ENCODE data around the gene STAT1. TPM values are rescaled to one million over a fixed set of nuclear protein-coding genes. Genes with fewer than 3 reads are reported as not detected.
"Not testable (repeated sequence)": the region's sequence is repeated elsewhere in the genome, so short reads cannot be mapped to it uniquely, and the experiment has no call there.

STAT1 gene
- polyA plus RNA-seq, 3 donors from 2014 or later: 79.4 to 121 (median 99.4) TPM

- no peak for DNase-seq
- peaks cover under 1 to 19% of the 10 kb centered on the region in 2 donors for H3K4me1 Mint-ChIP-seq
- no peaks in the 10 kb centered on the region for H3K9me3 Mint-ChIP-seq
- H3K27ac Mint-ChIP-seq: peak overlapping the region in 4 of 6 donors; percentile 26 to 69 (median 43)
- H3K36me3 Mint-ChIP-seq: peaks cover 21 to 57% (median 28%) of the 10 kb centered on the region in 3 donors
- H3K27me3 Mint-ChIP-seq (ENCODE audit: low read depth in 3 of 3): no peaks in the 10 kb centered on the region
- no peak overlapping the region for H3K4me3 Mint-ChIP-seq
Measured at GRCh38 chr2:190970160-190970559, 43.8 kb downstream of the STAT1 start.

GRCh38 chr2:190968522-190968921 lies 45.4 kb downstream of the STAT1 start:
- peak overlapping the region in 4 of 6 donors; percentile 53 to 64 (median 59) for H3K27ac Mint-ChIP-seq
- no peak for DNase-seq
- no peaks in the 10 kb centered on the region for H3K27me3 Mint-ChIP-seq (ENCODE audit: low read depth in 3 of 3)
- H3K4me1 Mint-ChIP-seq: peaks cover 12 to 35% of the 10 kb centered on the region in 2 donors
- peaks cover 12 to 45% (median 23%) of the 10 kb centered on the region in 3 donors for H3K36me3 Mint-ChIP-seq
- H3K9me3 Mint-ChIP-seq: no peaks in the 10 kb centered on the region
- no peak overlapping the region for H3K4me3 Mint-ChIP-seq

- H3K9me3 Mint-ChIP-seq: no peaks in the 10 kb centered on the region
- no peaks in the 10 kb centered on the region for H3K27me3 Mint-ChIP-seq (ENCODE audit: low read depth in 3 of 3)
- no peak overlapping the region for H3K4me3 Mint-ChIP-seq
- H3K27ac Mint-ChIP-seq: peak overlapping the region in 4 of 6 donors; percentile 16 to 61 (median 51)
- H3K36me3 Mint-ChIP-seq: peaks cover 16 to 46% (median 31%) of the 10 kb centered on the region in 3 donors
- DNase-seq: no peak
- H3K4me1 Mint-ChIP-seq: peaks cover 16 to 53% of the 10 kb centered on the region in 2 donors
Measured at GRCh38 chr2:190965580-190966222, 48.3 kb downstream of the STAT1 start.

- peak in 1 of 3 donors; percentile 16 for DNase-seq
- Mint-ChIP-seq H3K27me3 (ENCODE audit: low read depth in 3 of 3) (no peaks in the 10 kb centered on the region), H3K36me3 (peaks cover 12 to 32% (median 21%) of the 10 kb centered on the region in 3 donors), H3K4me1 (peaks cover 16 to 58% of the 10 kb centered on the region in 2 donors), H3K27ac (peak overlapping the region; percentile 51 to 86 (median 79)), H3K9me3 (no peaks in the 10 kb centered on the region), H3K4me3 (peak overlapping the region in 2 of 5 donors; percentile 9 to 10)
Measured at GRCh38 chr2:190964170-190964795, 49.7 kb downstream of the STAT1 start.

- peaks cover 12 to 26% (median 18%) of the 10 kb centered on the region in 3 donors for H3K36me3 Mint-ChIP-seq
- no peak for DNase-seq
- H3K4me1 Mint-ChIP-seq: peaks cover 16 to 65% of the 10 kb centered on the region in 2 donors
- H3K4me3 Mint-ChIP-seq: no peak overlapping the region
- H3K9me3 Mint-ChIP-seq: no peaks in the 10 kb centered on the region
- peak overlapping the region in 5 of 6 donors; percentile 31 to 80 (median 62) for H3K27ac Mint-ChIP-seq
- H3K27me3 Mint-ChIP-seq (ENCODE audit: low read depth in 3 of 3): no peaks in the 10 kb centered on the region
Measured at GRCh38 chr2:190963088-190963487, 50.9 kb downstream of the STAT1 start.

- Mint-ChIP-seq H3K9me3 (no peaks in the 10 kb centered on the region), H3K36me3 (peaks cover 12 to 24% (median 18%) of the 10 kb centered on the region in 3 donors), H3K4me3 (no peak overlapping the region), H3K4me1 (peaks cover 16 to 66% of the 10 kb centered on the region in 2 donors), H3K27me3 (ENCODE audit: low read depth in 3 of 3) (no peaks in the 10 kb centered on the region), H3K27ac (peak overlapping the region; percentile 27 to 70 (median 64))
- DNase-seq: no peak
Measured at GRCh38 chr2:190961918-190962487, 52.0 kb downstream of the STAT1 start.

- Mint-ChIP-seq H3K4me1 (peaks cover 22 to 75% of the 10 kb centered on the region in 2 donors), H3K36me3 (peaks cover 19 to 26% (median 24%) of the 10 kb centered on the region in 3 donors), H3K27ac (peak overlapping the region in 4 of 6 donors; percentile 17 to 58 (median 48))
- not testable (repeated sequence) for H3K9me3 Mint-ChIP-seq; H3K27me3 Mint-ChIP-seq (ENCODE audit: low read depth in 3 of 3); DNase-seq; H3K4me3 Mint-ChIP-seq
Measured at GRCh38 chr2:190961117-190961516, 52.9 kb downstream of the STAT1 start.

GRCh38 chr2:190959911-190960788 lies 53.8 kb downstream of the STAT1 start:
- Mint-ChIP-seq H3K4me1 (peaks cover 26 to 79% of the 10 kb centered on the region in 2 donors), H3K4me3 (no peak overlapping the region), H3K9me3 (peaks cover 0 to 2% (median 0%) of the 10 kb centered on the region in 6 donors), H3K36me3 (peaks cover 24 to 30% (median 28%) of the 10 kb centered on the region in 3 donors), H3K27ac (peak overlapping the region in 5 of 6 donors; percentile 57 to 79 (median 68)), H3K27me3 (ENCODE audit: low read depth in 3 of 3) (peaks cover 0 to 4% (median 0%) of the 10 kb centered on the region in 3 donors)
- DNase-seq: no peak

GRCh38 chr2:190953257-190953656 lies 60.7 kb downstream of the STAT1 start:
- H3K4me3 Mint-ChIP-seq: no peak overlapping the region
- H3K27me3 Mint-ChIP-seq (ENCODE audit: low read depth in 3 of 3): peaks cover 0 to 4% (median 0%) of the 10 kb centered on the region in 3 donors
- no peak for DNase-seq
- H3K36me3 Mint-ChIP-seq: peaks cover 6 to 17% (median 14%) of the 10 kb centered on the region in 3 donors
- H3K4me1 Mint-ChIP-seq: peaks cover 10 to 24% of the 10 kb centered on the region in 2 donors
- H3K9me3 Mint-ChIP-seq: peaks cover 0 to 2% (median 0%) of the 10 kb centered on the region in 6 donors
- H3K27ac Mint-ChIP-seq: peak overlapping the region in 1 of 6 donors; percentile 11

GRCh38 chr2:190950566-190950991 lies 63.4 kb downstream of the STAT1 start:
- H3K9me3 Mint-ChIP-seq: no peaks in the 10 kb centered on the region

GRCh38 chr2:190948671-190949070 lies 65.3 kb downstream of the STAT1 start:
- peaks cover 0 to 1% (median 0%) of the 10 kb centered on the region in 3 donors for H3K27me3 Mint-ChIP-seq (ENCODE audit: low read depth in 3 of 3)
- no peaks in the 10 kb centered on the region for H3K9me3 Mint-ChIP-seq
- peaks cover 5 to 6% of the 10 kb centered on the region in 2 donors for H3K4me1 Mint-ChIP-seq
- H3K27ac Mint-ChIP-seq: no peak overlapping the region
- H3K4me3 Mint-ChIP-seq: no peak overlapping the region
- no peaks in the 10 kb centered on the region for H3K36me3 Mint-ChIP-seq
- DNase-seq: no peak

More at GRCh38 chr2:190950566-190950991, 63.4 kb downstream of the STAT1 start:
- Mint-ChIP-seq H3K4me3 (no peak overlapping the region), H3K27me3 (ENCODE audit: low read depth in 3 of 3) (no peaks in the 10 kb centered on the region), H3K4me1 (peaks cover 1 to 3% of the 10 kb centered on the region in 2 donors), H3K27ac (no peak overlapping the region), H3K36me3 (peaks cover 0 to 4% (median under 1%) of the 10 kb centered on the region in 3 donors)
- DNase-seq: no peak

GRCh38 chr2:190947711-190948251 lies 66.2 kb downstream of the STAT1 start:
- no peaks in the 10 kb centered on the region for H3K9me3 Mint-ChIP-seq
- no peaks in the 10 kb centered on the region for H3K36me3 Mint-ChIP-seq
- peak; percentile 32 to 35 (median 32) for DNase-seq

GRCh38 chr2:190947141-190947540 lies 66.8 kb downstream of the STAT1 start:
- peaks cover 0 to 1% (median 0%) of the 10 kb centered on the region in 3 donors for H3K27me3 Mint-ChIP-seq (ENCODE audit: low read depth in 3 of 3)
- H3K27ac Mint-ChIP-seq: peak overlapping the region in 5 of 6 donors; percentile 15 to 92 (median 83)
- peak overlapping the region in 1 of 5 donors; percentile 10 for H3K4me3 Mint-ChIP-seq
- H3K9me3 Mint-ChIP-seq: no peaks in the 10 kb centered on the region
- no peak for DNase-seq
- no peaks in the 10 kb centered on the region for H3K36me3 Mint-ChIP-seq
- peaks cover 5 to 6% of the 10 kb centered on the region in 2 donors for H3K4me1 Mint-ChIP-seq

More at GRCh38 chr2:190947711-190948251, 66.2 kb downstream of the STAT1 start:
- Mint-ChIP-seq H3K27me3 (ENCODE audit: low read depth in 3 of 3) (peaks cover 0 to 1% (median 0%) of the 10 kb centered on the region in 3 donors), H3K27ac (peak overlapping the region in 5 of 6 donors; percentile 50 to 92 (median 87)), H3K4me3 (peak overlapping the region; percentile 20 to 64 (median 46)), H3K4me1 (peaks cover 5 to 6% of the 10 kb centered on the region in 2 donors)

Data from immature natural killer cell (primary cell).